GM23248 (cell line): ENCODE results near the gene SULT6B1. TPM values are rescaled to one million over a fixed set of nuclear protein-coding genes. Genes with fewer than 3 reads are reported as not detected.
A peak's percentile ranks its signal among the peaks of the same experiment; 100 is the strongest.

Experiments used
- DNase-seq: peaks from one replicate; pipeline ENCODE4 v3.0.0-alpha.2; 2015
- H2AFZ ChIP-seq: fragments of 200-600 bp; sonication (generic); 2 replicates; pipeline ENCODE4 v1.6.1; 2016; ENCODE audit warnings: antibody characterized with exemption
- H3F3A ChIP-seq: fragments of 200-600 bp; sonication (generic); 2 replicates; pipeline ENCODE4 v1.6.1; 2016; ENCODE audit warnings: mild to moderate bottlenecking, antibody characterized with exemption, mixed run types; ENCODE audit not compliant: insufficient read depth
- H3K27ac ChIP-seq: fragments of 200-600 bp; sonication (generic); 2 replicates; pipeline ENCODE4 v1.5.1; 2016; ENCODE audit warnings: mild to moderate bottlenecking
- H3K27me3 ChIP-seq: fragments of 200-600 bp; sonication (generic); replicated peaks from 2 replicates; pipeline ENCODE4 v1.6.1; 2016; ENCODE audit warnings: mild to moderate bottlenecking; ENCODE audit not compliant: insufficient read depth
- H3K36me3 ChIP-seq: fragments of 200-600 bp; sonication (generic); 2 replicates; pipeline ENCODE4 v1.6.1; 2016; ENCODE audit warnings: low read depth, mild to moderate bottlenecking
- H3K4me1 ChIP-seq: fragments of 200-600 bp; sonication (generic); 2 replicates; pipeline ENCODE4 v1.6.1; 2016; ENCODE audit warnings: mild to moderate bottlenecking; ENCODE audit not compliant: insufficient read depth
- H3K4me2 ChIP-seq: fragments of 200-600 bp; sonication (generic); one replicate; pipeline ENCODE4 v1.6.1; 2016; ENCODE audit warnings: mild to moderate bottlenecking; ENCODE audit not compliant: unreplicated experiment
- H3K4me3 ChIP-seq: fragments of 200-600 bp; sonication (generic); 2 replicates; pipeline ENCODE4 v1.5.1; 2016; ENCODE audit warnings: mild to moderate bottlenecking
- H3K79me2 ChIP-seq: fragments of 200-600 bp; sonication (generic); 2 replicates; pipeline ENCODE4 v1.6.1; 2016; ENCODE audit warnings: mild to moderate bottlenecking; ENCODE audit not compliant: insufficient read depth
- H3K9ac ChIP-seq: fragments of 200-600 bp; sonication (generic); 2 replicates; pipeline ENCODE4 v1.6.1; 2016; ENCODE audit warnings: mild to moderate bottlenecking
- H3K9me2 ChIP-seq: fragments of 200-600 bp; sonication (generic); 2 replicates; pipeline ENCODE4 v1.6.1; 2016; ENCODE audit warnings: mixed run types, mild to moderate bottlenecking, moderate library complexity; ENCODE audit not compliant: insufficient read depth
- H3K9me3 ChIP-seq: fragments of 200-600 bp; sonication (generic); one replicate; pipeline ENCODE4 v1.6.1; 2017; ENCODE audit warnings: low read depth
- H4K20me1 ChIP-seq: fragments of 200-600 bp; sonication (generic); 2 replicates; pipeline ENCODE4 v1.6.0; 2016; ENCODE audit not compliant: insufficient read depth
- EZH2 ChIP-seq: fragments of 200-600 bp; sonication (generic); IDR thresholded peaks from 2 replicates; pipeline ENCODE4 v1.6.1; 2018; ENCODE audit warnings: antibody characterized with exemption, mild to moderate bottlenecking; ENCODE audit not compliant: insufficient read depth, poor library complexity, severe bottlenecking
- EZH2phosphoT487 ChIP-seq: fragments of 200-600 bp; sonication (generic); IDR thresholded peaks from 2 replicates; pipeline ENCODE4 v1.6.1; 2018; ENCODE audit warnings: antibody characterized with exemption, moderate library complexity, mild to moderate bottlenecking, low read depth; ENCODE audit not compliant: insufficient read depth
- WGBS, 2 experiments: methylation state at CpG; one replicate each; pipeline ENCODE4 v1.1.6; 2015 to 2017; ENCODE audit warnings: low lambda C conversion rate in 2 of 2, low coverage in 1 of 2; ENCODE audit errors: missing lambda C conversion rate in 2 of 2; 5-methylcytosine and 5-hydroxymethylcytosine counted together
- in situ Hi-C: fragments of 300-500 bp; cut with MboI; formaldehyde crosslinking; loops from 2 replicates; pipeline ENCODE4 v1.15.0; 2020
- polyA plus RNA-seq: library from polyadenylated mRNA; unstranded; fragments of >200 nt; fragmentation: Nextera tagmentation; extraction: Ambion mirVana; gene quantifications from 2 replicates; pipeline ENCODE4 v1.2.1, GENCODE V29; 2016
- total RNA-seq: library from RNA; depleted of rRNA; stranded (reverse); fragments of >200 nt; shearing (Covaris generic); gene quantifications from 2 replicates; pipeline ENCODE4 v1.2.3, GENCODE V29; 2014

SULT6B1 gene
- total and polyA plus RNA-seq, 2 experiments from 2014 or later, result not detected

GRCh38 chr2:37153224-37153623 lies 35.2 kb downstream of the SULT6B1 start:
- H3K36me3 ChIP-seq, result peaks cover 7% of the 10 kb centered on the region
- no peak overlapping the region for H3K27ac ChIP-seq
- in situ Hi-C loops, result no loop called here
- no peak overlapping the region for H3K4me2 ChIP-seq
- no peaks in the 10 kb centered on the region for H3K9me2 ChIP-seq
- H4K20me1 ChIP-seq, result no peaks in the 10 kb centered on the region
- H3K27me3 ChIP-seq, result no peaks in the 10 kb centered on the region
- 0 out of 2 replicates have a peak, but pooled peaks cover 6% of the 10 kb centered on the region for H3F3A ChIP-seq
- DNase-seq, result no peak
- no peak overlapping the region for H3K4me3 ChIP-seq
- TF ChIP-seq EZH2phosphoT487 (no peak), EZH2 (no peak)
- no peaks in the 10 kb centered on the region for H3K9me3 ChIP-seq
- no peak overlapping the region for H2AFZ ChIP-seq
- no peak overlapping the region for H3K9ac ChIP-seq
- peaks cover 83% of the 10 kb centered on the region for H3K79me2 ChIP-seq
- peaks cover 4% of the 10 kb centered on the region; the same call in 1 of the 2 replicates for H3K4me1 ChIP-seq
- 73 to 80% methylated on average over 5 of the region's 5 CpGs for WGBS, 2 experiments

GRCh38 chr2:37149626-37150322 lies 38.7 kb downstream of the SULT6B1 start:
- WGBS, 2 experiments, result 57 to 66% methylated on average over 6 of the region's 6 CpGs
- no peaks in the 10 kb centered on the region for H3K27me3 ChIP-seq
- H2AFZ ChIP-seq, result no peak overlapping the region
- no peak for TF ChIP-seq EZH2
- no peak for TF ChIP-seq EZH2phosphoT487
- H3K4me1 ChIP-seq, result peaks cover 4% of the 10 kb centered on the region; the same call in 1 of the 2 replicates
- peaks cover 28% of the 10 kb centered on the region for H3K36me3 ChIP-seq
- H3K9me2 ChIP-seq, result no peaks in the 10 kb centered on the region
- DNase-seq, result peak; percentile 12
- 0 out of 2 replicates have a peak, but pooled peaks cover 6% of the 10 kb centered on the region for H3F3A ChIP-seq
- H3K4me3 ChIP-seq, result no peak overlapping the region
- in situ Hi-C loops, result no loop called here
- H3K27ac ChIP-seq, result no peak overlapping the region
- no peak overlapping the region for H3K9ac ChIP-seq
- H4K20me1 ChIP-seq, result no peaks in the 10 kb centered on the region
- H3K4me2 ChIP-seq, result no peak overlapping the region
- H3K9me3 ChIP-seq, result no peaks in the 10 kb centered on the region
- peaks cover 69% of the 10 kb centered on the region for H3K79me2 ChIP-seq

GRCh38 chr2:37148325-37148724 lies 40.1 kb downstream of the SULT6B1 start:
- Histone ChIP-seq H2AFZ (no peak overlapping the region), H3K4me3 (no peak overlapping the region), H3K79me2 (peaks cover 54% of the 10 kb centered on the region), H4K20me1 (no peaks in the 10 kb centered on the region), H3K4me1 (peaks cover 4% of the 10 kb centered on the region; the same call in 1 of the 2 replicates), H3K9me3 (no peaks in the 10 kb centered on the region), H3K4me2 (no peak overlapping the region), H3K27ac (no peak overlapping the region), H3K9ac (no peak overlapping the region), H3K27me3 (no peaks in the 10 kb centered on the region), H3K9me2 (no peaks in the 10 kb centered on the region), H3F3A (0 out of 2 replicates have a peak, but pooled peaks cover 6% of the 10 kb centered on the region), H3K36me3 (peaks cover 25% of the 10 kb centered on the region)
- WGBS, 2 experiments, result 91 to 92% methylated on average over 7 of the region's 7 CpGs
- DNase-seq, result no peak
- in situ Hi-C loops, result no loop called here
- TF ChIP-seq EZH2phosphoT487 (no peak), EZH2 (no peak)

- Histone ChIP-seq H3K79me2 (peaks cover 31% of the 10 kb centered on the region), H3K4me2 (no peak overlapping the region), H4K20me1 (0 out of 2 replicates have a peak, but pooled peaks cover 4% of the 10 kb centered on the region), H3K9ac (no peak overlapping the region), H3K4me1 (peaks cover 6% of the 10 kb centered on the region), H3F3A (0 out of 2 replicates have a peak, but pooled peaks cover 6% of the 10 kb centered on the region), H3K27me3 (no peaks in the 10 kb centered on the region), H3K4me3 (no peak overlapping the region), H3K9me2 (no peaks in the 10 kb centered on the region), H3K36me3 (peaks cover 42% of the 10 kb centered on the region), H3K27ac (no peak overlapping the region), H2AFZ (no peak overlapping the region), H3K9me3 (no peaks in the 10 kb centered on the region)
- in situ Hi-C loops, result no loop called here
- 99 to 100% methylated on average over 2 of the region's 2 CpGs for WGBS, 2 experiments
- TF ChIP-seq EZH2 (no peak), EZH2phosphoT487 (no peak)
- no peak for DNase-seq
Observed at GRCh38 chr2:37146062-37146461, 42.4 kb downstream of the SULT6B1 start.
